Measurements from ENCODE around the gene CFAP141.
A peak's percentile ranks its signal among the peaks of the same experiment; 100 is the strongest.
"Not testable (repeated sequence)": the region's sequence is repeated elsewhere in the genome, so short reads cannot be mapped to it uniquely, and the experiment has no call there.

CFAP141 gene

DNA sequence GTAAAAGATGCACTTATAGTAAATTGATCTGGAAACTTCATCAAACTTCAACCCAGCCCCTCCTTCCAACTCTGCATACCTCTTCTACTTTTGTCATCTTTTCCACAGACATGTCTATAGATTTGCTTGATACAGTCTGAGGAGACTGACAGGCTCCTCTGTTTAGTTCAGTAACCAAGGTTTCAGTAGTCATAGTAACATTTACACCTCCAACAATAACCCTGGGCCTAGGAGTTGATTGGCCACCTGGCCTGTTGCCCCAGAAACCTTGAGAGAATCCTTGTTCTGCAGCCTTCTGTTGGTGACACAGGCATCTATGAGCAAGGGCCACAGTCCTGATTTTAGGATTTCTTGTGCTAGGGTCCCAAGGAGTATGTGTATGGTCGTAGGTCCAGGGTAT lies at the start of gene CFAP141:
CFAP141 (minus strand) TSS at position 138 of the 400 bp plus-strand sequence; CDS start at position 112, 26 bp downstream.
- no peak for DNase-seq

DNA sequence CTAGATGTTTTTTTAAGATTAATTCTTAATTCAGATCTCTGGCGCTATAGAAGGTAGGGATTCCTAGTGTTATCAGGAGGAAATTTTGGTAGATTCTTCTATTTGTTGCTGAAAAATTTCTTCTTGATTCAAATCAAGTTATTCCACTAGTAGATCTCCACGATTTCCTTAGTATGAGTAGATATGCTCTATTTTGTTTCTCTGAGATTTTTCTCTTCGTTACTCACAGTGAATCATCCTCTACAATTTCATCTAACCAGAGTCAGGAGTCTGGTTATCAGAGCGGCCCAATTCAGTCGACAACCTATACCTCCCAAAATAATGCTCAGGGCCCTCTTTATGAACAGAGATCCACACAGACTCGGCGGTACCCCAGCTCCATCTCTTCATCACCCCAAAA lies 47.5 kb upstream of the CFAP141 start:
- no peak for DNase-seq

- DNase-seq = no peak
These were observed 35.7 kb upstream of the CFAP141 start for GRCh38 chr1:154241703-154242351.

DNA sequence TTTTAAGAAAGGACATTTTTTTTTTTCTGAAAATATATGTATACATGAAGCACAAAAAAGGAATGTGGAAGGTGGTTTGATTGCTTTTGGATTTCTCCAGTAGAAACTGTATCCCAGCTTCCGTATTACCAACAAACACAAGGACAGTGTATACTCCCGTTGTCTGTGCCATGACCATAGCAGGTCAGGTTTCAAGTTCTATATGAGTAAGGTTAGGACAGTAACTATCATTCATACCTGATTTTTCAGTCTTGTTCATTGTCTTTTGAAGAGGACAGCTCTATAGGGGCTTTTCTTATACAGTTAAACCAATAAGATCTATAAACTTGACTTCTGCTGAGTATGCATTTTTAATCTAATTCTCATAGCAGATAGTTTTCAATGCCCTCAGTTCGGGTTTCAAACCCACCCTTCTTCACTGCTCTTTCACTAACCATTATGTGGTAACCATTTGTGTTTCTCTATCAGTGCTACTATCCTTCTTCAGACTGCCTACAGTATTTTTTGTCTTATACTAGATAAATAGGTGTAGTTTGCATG lies 34.2 kb upstream of the CFAP141 start:
- no peak for DNase-seq

DNA sequence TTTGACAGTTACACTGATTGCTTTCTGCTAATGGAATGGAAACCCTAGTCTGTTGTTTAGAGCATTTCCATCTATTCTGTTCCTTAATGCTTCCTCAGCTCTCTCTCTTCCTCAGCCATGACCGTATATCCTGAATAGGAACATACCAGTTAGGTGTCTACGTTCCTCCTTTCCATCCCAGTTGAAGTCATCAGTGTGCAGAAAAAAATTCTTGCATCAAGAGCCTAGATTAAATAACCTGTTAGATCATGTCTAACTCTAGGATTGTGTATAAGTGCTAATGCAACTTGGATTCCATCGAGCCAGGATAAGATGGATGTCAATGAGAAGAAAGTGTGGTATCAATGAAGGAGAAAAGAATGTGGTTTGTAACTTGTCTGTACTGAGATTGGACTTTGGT lies 33.4 kb upstream of the CFAP141 start:
- DNase-seq = no peak

- no peak for DNase-seq
These were observed 31.9 kb upstream of the CFAP141 start for GRCh38 chr1:154237880-154238506.

DNA sequence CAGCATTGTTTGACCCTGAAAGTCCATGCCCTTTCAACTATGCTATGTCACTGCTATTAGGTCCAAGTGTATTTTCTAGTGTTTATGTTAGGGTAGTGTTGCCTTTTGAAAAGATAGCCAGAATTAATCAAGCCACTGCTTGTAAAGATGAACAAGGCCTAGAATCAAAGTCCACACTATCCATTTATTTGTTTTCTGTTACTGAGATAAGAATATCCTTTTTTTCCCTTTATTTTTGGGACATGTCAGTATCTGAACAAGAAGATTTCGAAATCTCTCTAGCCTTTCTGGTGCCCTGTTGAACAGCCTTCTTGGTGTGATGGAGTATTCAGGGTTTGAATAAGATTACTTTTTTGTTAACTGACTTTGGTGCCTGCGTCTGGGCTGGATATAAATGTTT lies 31.3 kb upstream of the CFAP141 start:
- DNase-seq = no peak

GRCh38 chr1:154236855-154237254 lies 30.7 kb upstream of the CFAP141 start:
- DNase-seq = no peak

DNA sequence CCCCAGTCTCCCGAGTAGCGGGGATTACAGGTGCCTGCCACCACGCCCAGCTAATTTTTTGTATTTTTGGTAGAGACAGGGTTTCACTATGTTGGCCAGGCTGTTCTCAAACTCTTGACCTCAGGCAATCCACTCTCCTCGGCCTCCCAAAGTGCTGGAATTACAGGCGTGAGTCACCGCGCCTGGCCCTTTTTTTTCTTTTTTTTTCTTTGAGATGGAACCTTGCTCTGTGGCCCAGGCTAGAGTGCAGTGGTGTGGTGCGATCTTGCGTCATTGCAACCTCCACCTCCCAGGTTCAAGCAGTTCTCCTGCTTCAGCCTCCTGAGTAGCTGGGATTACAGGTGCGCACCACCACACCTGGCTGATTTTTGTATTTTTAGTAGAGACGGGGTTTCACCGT lies 27.0 kb upstream of the CFAP141 start:
- DNase-seq = not testable (repeated sequence)

DNA sequence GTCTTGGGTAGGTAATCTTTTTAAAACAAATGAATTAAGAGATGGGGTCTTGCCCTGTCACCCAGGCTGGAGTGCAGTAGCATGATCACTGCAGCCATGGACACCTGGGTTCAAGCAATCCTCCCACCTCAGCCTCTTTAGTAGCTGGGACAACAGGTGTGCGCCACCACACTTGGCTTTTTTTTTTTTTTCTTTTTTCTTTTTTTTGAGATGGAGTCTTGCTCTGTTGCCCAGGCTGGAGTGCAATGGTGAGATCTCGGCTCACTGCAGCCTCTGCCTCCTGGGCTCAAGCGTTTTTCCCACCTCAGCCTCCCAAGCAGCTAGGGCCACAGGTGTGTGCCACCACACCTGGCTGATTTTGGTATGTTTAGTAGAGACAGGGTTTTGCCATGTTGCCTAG lies 25.0 kb upstream of the CFAP141 start:
- not testable (repeated sequence) for DNase-seq

- no peak for DNase-seq
These were observed 19.2 kb upstream of the CFAP141 start for GRCh38 chr1:154225370-154225769.

DNA sequence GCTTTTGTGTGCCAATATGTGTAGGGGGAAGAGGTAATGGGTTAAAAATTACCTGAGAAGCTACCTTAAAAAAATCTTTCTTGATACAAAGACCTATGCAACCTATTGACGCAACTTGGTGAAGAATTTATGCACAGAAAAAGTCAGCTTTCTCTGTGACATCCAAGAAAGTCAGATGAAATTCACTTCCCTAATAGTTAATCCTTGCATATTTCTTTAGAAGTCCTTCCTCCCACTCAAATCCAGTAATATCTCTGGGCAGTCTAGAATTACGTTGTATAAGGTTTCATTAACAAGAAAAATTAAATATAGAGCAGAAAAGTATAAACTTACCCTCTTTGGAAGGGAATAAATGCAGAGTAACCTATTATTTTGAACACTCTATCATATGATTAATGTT lies 17.5 kb upstream of the CFAP141 start:
- DNase-seq = no peak

DNA sequence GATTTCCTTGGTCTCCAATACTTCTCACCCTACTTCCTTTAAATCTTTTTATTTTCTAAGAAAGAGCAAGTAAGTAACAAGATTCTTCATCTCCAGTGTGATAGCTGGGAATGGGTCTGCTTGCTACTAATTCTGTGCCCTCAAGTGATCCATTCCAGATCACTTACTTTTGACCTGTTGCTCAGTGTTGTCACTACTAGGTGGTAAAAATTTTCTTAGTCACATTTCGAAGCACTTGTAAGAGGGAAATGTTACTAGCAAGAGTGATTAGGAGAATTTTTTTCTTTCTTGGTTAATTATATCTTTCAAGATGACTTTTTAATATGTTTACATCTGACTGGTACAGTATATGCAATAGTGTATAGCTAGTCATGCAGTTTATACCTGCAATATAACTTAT lies 16.8 kb upstream of the CFAP141 start:
- DNase-seq = no peak

DNA sequence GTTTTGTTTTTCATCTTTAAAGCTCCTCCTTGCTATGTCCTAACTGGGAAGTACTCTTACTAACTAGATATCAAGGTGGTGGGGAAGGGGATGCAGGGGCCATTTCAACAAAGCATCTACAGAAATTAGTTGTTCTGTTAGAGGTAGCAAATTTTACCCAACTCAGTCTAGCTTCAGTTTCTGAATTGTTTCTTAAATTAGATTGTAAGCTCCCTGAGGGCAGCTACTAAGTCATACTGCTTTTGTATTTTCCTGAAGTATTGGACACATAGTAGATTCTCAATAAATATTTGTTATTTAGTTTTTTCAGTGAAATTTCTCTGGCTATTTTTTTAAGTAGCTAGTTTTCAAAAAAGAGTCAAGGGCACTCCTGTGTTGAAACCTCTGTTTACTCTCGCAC lies 16.4 kb upstream of the CFAP141 start:
- no peak for DNase-seq

DNA sequence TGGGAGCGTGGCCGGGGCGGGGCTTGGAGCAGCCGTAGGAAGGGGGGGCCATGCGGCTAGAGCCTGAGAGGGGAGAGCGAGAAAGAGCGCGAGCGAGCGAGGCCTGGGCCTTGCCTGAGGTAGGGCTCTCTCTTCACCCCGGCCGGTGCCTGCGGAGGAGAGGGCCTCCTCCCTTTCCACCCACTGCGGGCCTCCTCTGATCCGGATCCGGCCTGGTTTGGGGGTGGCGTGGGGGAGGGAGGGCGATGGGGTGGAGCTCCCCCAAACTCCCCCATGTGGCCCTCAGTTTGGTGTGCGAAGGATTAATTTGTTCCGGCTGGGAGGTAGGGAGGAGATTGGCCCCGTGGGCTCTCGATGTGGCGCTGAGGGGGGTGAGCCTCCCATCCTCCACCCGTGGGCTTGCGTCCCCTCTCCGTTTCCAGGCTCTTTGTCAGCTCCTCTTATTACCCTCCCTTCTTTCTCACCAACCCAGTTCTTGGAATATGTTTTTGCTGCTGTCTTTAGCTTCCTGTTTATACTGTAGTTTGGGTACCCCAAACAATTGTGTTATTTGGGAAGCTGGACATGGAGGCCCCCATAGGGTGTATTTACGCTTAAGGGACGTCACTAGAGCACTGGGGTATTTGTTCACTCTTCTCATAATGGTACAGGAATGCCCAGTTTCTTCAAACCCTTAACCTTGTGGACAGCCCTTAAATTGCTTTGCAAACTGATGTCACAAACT lies 15.3 kb upstream of the CFAP141 start:
- peak; percentile 42 for DNase-seq

- DNase-seq = no peak
These were observed 14.8 kb upstream of the CFAP141 start for GRCh38 chr1:154220970-154221277.

DNA sequence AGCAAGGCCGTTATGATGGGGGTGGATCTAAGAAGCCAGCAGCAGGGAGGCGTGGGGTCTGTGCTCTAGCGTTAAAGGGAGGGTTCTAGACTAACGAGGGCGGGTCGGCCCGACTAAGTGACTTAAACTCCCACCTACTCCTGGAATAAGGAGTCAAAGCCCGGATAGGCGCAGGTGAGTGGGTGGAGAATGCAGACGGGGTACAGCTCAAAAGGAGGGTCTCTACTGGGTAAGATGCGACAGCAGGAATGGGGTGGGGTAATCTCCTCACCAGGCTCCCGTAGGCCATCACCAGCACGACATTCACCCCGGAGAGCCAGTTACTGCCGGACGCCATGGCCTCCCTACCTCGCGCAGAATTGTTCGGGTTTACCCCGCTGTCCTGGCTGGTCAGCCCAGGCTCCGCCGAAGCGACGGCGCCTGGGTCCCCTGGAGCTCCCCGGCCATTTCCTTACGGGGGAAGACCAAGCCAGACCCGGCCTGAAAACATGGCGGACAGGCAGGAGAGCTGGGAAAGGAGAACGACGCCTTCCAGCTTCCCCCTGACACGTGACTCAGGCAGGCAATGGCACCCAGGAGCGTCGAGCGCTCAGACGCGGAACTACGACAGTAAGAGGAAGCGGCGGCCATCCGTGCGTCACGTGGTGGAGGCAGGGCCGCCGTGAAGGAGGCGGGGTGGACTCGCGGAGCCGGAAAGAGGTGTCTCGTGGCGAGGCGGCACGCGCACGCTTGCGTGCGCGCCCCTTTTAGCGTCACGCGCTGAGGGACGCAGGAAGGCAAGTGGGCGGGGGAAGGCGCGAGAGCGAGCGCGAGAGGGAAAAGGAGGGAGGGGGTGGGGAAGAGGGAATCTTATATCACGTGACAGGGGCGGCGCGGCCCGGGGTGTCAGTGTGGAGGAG lies 14.2 kb upstream of the CFAP141 start, which contains the start of gene UBAP2L:
UBAP2L (plus strand) TSS at position 885 of the 899 bp plus-strand sequence. CDS start 4,169 bp downstream, outside the sequence.
- peak; percentile 98 for DNase-seq

DNA sequence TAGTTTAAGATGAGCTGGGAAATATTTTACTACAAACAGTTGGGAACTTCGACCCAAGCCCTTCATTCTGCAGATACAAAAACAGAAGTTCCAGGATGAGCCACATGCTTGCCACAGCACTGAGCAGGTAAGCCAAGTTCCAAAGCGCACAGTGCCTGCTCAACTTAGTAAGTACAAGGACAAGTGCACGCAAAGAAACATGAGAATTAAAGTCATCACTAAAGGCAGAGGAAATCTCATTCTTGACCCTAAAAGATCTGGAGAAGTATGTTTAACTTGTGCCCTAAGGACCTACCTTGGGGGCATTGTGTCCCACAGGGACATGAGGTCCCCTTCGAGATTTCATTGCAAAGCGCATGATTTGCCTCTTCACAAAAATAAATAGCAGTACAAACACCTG lies 13.4 kb upstream of the CFAP141 start:
- no peak for DNase-seq

GRCh38 chr1:154218545-154218944 lies 12.4 kb upstream of the CFAP141 start:
- DNase-seq = no peak

GRCh38 chr1:154213274-154213673 lies 7.1 kb upstream of the CFAP141 start:
- DNase-seq = no peak

DNA sequence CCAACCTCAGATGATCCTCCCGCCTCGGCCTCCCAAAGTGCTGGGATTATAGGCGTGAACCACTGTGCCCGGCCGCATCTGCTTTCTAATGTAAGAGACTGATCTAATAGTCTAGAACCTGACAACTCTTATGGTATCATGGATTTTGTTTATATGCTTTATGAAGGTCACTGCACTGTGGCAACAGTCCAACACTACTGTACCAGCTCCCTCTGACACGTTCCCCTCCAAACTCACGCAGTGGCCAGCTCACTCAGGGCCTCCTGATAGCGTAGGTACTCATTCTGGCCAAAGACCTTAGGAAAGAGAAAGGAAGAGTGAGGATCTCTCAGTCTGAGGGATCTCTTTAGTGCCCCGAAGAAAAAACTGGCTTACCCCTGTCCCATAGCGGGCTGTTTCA lies 6.0 kb upstream of the CFAP141 start:
- no peak for DNase-seq

DNA sequence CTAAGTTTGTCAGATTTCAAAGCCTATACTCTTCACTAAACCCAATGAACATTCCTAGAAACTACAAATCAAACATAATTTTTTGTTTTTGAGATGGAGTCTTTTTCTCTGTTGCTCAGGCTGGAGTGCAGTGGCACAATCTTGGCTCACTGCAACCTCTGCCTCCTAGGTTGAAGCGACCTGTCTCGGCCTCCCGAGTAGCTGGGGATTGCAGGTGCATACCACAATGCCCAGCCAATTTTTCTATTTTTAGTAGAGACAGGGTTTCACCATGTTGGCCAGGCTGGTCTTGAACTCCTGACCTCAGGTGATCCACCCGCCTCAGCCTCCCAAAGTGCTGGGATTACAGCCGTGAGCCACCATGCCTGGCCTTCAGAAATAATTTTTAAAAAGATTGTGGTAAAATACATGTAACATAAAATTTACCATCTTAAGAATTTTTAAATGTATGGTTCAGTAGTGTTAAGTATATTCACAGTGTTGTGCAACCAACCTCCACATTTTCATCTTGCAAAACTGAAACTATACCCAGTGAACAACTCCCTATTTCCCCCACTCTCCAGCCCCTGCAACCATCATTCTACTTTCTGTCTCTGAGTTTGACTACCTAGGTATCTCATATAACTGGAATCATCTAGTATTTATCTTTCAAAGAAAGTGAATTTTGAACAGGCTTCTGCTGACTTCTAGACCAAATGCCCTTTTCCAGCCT lies 2.7 kb upstream of the CFAP141 start:
- DNase-seq = no peak

Measured in amniotic stem cell (primary cell).